ENCODE data around the gene SLC8B1. TPM values are rescaled to one million over a fixed set of nuclear protein-coding genes. Genes with fewer than 3 reads are reported as not detected.

SLC8B1 gene
- total RNA-seq, 1 donor, result 19.5 TPM

DNA sequence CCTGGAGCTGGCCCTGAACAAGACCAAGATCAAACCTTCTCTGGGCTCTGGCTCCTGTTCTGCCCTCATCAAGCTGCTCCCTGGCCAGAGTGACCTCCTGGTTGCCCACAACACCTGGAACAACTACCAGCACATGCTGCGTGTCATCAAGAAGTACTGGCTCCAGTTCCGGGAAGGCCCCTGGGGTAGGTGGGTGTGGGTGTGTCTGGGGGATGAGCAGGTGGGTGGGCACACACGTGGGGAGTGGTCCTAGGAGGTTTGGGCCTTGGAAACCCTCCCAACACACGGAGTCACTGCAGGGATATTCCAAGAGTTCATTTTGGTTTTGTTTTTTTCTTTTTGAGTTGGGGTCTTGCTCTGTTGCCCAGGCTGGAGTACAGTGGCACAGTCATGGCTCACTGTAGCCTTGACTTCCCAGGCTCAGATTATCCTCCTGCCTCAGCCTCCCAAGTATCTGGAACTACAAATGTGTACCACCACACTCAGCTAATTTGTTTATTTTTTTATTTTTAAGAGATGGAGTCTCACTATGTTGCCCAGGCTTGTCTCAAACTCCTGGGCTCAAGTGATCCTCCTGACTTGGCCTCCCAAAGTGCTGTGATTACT lies 40.0 kb upstream of the SLC8B1 start:
- H3K27ac ChIP-seq (ENCODE audit: low read depth, low read length), result no peak overlapping the region
- no peak overlapping the region for H3K4me3 ChIP-seq (ENCODE audit: insufficient read depth, low read length)
- no peak overlapping the region for H2AFZ ChIP-seq (ENCODE audit: low read length)
- no peak for DNase-seq (ENCODE audit: insufficient read length, low spot score, missing footprints)
- H3K36me3 ChIP-seq (ENCODE audit: insufficient read depth, low read length), result peaks cover 32% of the 10 kb centered on the region
- no peaks in the 10 kb centered on the region for H3K9me3 ChIP-seq (ENCODE audit: low read depth, low read length)
- no peaks in the 10 kb centered on the region for H3K27me3 ChIP-seq (ENCODE audit: insufficient read depth, low read length)
- H3K79me2 ChIP-seq (ENCODE audit: insufficient read depth, low read length), result peaks cover 4% of the 10 kb centered on the region
- H3K4me2 ChIP-seq (ENCODE audit: insufficient read depth, low read length), result no peak overlapping the region
- H3K4me1 ChIP-seq (ENCODE audit: insufficient read depth, low read length), result no peaks in the 10 kb centered on the region
- H4K20me1 ChIP-seq (ENCODE audit: insufficient read depth, low read length), result peaks cover 7% of the 10 kb centered on the region
- TF ChIP-seq, protein P1, sequence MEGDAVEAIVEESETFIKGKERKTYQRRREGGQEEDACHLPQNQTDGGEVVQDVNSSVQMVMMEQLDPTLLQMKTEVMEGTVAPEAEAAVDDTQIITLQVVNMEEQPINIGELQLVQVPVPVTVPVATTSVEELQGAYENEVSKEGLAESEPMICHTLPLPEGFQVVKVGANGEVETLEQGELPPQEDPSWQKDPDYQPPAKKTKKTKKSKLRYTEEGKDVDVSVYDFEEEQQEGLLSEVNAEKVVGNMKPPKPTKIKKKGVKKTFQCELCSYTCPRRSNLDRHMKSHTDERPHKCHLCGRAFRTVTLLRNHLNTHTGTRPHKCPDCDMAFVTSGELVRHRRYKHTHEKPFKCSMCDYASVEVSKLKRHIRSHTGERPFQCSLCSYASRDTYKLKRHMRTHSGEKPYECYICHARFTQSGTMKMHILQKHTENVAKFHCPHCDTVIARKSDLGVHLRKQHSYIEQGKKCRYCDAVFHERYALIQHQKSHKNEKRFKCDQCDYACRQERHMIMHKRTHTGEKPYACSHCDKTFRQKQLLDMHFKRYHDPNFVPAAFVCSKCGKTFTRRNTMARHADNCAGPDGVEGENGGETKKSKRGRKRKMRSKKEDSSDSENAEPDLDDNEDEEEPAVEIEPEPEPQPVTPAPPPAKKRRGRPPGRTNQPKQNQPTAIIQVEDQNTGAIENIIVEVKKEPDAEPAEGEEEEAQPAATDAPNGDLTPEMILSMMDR (IDR thresholded peaks at IDR 0.05; ENCODE audit: extremely low read depth, low read depth, low read length), result no peak

DNA sequence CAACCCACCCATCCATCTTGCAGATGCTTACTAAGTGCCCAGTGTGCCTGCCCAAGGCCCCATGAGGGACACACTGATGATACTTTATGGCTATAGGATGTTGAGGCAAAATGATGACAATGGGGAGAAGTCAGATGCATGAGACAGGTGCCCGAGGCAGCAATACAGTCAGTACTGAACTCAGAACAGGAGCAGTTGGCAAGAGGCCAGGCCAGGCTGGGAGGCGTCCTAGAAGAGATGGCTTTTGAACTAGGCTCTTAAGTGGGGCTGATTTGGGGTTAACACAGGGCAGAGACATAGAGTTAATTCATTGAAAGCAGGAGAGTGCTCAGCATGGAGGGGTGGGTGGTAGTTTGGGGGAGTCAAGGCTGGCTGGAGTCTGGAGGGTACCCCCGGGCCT lies 39.1 kb upstream of the SLC8B1 start:
- Histone ChIP-seq H4K20me1 (ENCODE audit: insufficient read depth, low read length) (peaks cover 7% of the 10 kb centered on the region), H3K27me3 (ENCODE audit: insufficient read depth, low read length) (no peaks in the 10 kb centered on the region), H3K36me3 (ENCODE audit: insufficient read depth, low read length) (peaks cover 30% of the 10 kb centered on the region), H2AFZ (ENCODE audit: low read length) (no peak overlapping the region), H3K4me2 (ENCODE audit: insufficient read depth, low read length) (no peak overlapping the region), H3K4me3 (ENCODE audit: insufficient read depth, low read length) (no peak overlapping the region), H3K27ac (ENCODE audit: low read depth, low read length) (no peak overlapping the region), H3K4me1 (ENCODE audit: insufficient read depth, low read length) (no peaks in the 10 kb centered on the region), H3K79me2 (ENCODE audit: insufficient read depth, low read length) (peaks cover 4% of the 10 kb centered on the region), H3K9me3 (ENCODE audit: low read depth, low read length) (no peaks in the 10 kb centered on the region)
- TF ChIP-seq, protein P1 (IDR thresholded peaks at IDR 0.05; ENCODE audit: extremely low read depth, low read depth, low read length), result no peak
- no peak for DNase-seq (ENCODE audit: insufficient read length, low spot score, missing footprints)

DNA sequence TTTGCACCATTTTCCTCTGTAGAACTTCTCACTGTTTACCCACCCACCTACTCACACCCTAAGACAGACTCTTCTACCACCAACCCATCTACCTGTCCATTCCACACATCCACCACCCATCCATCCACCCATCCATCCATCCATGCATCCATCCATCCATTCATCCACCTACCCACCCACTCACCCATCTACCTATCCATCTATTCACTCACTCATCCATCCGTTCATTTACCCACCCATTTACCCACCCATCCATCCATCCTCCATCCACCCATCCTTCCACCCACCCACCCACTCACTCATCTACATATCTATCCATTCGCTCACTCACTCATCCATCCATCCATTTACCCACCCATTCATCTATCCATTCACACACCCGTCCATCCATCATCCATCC lies 38.5 kb upstream of the SLC8B1 start:
- Histone ChIP-seq H3K27ac (ENCODE audit: low read depth, low read length) (no peak overlapping the region), H3K79me2 (ENCODE audit: insufficient read depth, low read length) (peaks cover 8% of the 10 kb centered on the region), H3K4me3 (ENCODE audit: insufficient read depth, low read length) (no peak overlapping the region), H3K4me1 (ENCODE audit: insufficient read depth, low read length) (no peaks in the 10 kb centered on the region), H3K27me3 (ENCODE audit: insufficient read depth, low read length) (no peaks in the 10 kb centered on the region), H3K9me3 (ENCODE audit: low read depth, low read length) (no peaks in the 10 kb centered on the region), H3K36me3 (ENCODE audit: insufficient read depth, low read length) (peaks cover 30% of the 10 kb centered on the region), H4K20me1 (ENCODE audit: insufficient read depth, low read length) (peaks cover 7% of the 10 kb centered on the region), H3K4me2 (ENCODE audit: insufficient read depth, low read length) (no peak overlapping the region), H2AFZ (ENCODE audit: low read length) (no peak overlapping the region)
- TF ChIP-seq, protein P1 (IDR thresholded peaks at IDR 0.05; ENCODE audit: extremely low read depth, low read depth, low read length), result no peak
- DNase-seq (ENCODE audit: insufficient read length, low spot score, missing footprints), result no peak

DNA sequence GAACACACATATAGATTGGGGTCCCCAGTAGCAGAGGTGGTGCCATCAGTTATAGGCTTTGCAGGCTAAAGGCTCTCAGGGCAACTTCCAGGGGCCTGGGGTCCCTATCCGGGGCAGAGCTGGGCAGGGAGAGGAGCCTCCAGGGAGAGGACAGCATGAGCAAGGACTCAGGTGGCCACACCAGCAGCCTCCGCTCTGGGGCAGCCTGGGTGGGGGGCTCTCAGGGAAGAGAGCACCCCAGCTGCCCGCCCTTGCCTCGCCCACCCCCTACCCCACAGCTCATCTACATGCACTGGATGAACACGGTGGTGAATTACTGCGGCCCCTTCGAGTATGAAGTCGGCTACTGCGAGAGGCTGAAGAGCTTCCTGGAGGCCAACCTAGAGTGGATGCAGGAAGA lies 37.5 kb upstream of the SLC8B1 start:
- H3K4me3 ChIP-seq (ENCODE audit: insufficient read depth, low read length), result no peak overlapping the region
- H3K9me3 ChIP-seq (ENCODE audit: low read depth, low read length), result no peaks in the 10 kb centered on the region
- H3K4me2 ChIP-seq (ENCODE audit: insufficient read depth, low read length), result no peak overlapping the region
- H4K20me1 ChIP-seq (ENCODE audit: insufficient read depth, low read length), result peaks cover 7% of the 10 kb centered on the region
- no peaks in the 10 kb centered on the region for H3K4me1 ChIP-seq (ENCODE audit: insufficient read depth, low read length)
- H3K36me3 ChIP-seq (ENCODE audit: insufficient read depth, low read length), result peaks cover 28% of the 10 kb centered on the region
- H2AFZ ChIP-seq (ENCODE audit: low read length), result no peak overlapping the region
- DNase-seq (ENCODE audit: insufficient read length, low spot score, missing footprints), result no peak
- peaks cover 13% of the 10 kb centered on the region for H3K79me2 ChIP-seq (ENCODE audit: insufficient read depth, low read length)
- no peaks in the 10 kb centered on the region for H3K27me3 ChIP-seq (ENCODE audit: insufficient read depth, low read length)
- no peak overlapping the region for H3K27ac ChIP-seq (ENCODE audit: low read depth, low read length)
- TF ChIP-seq, protein P1 (IDR thresholded peaks at IDR 0.05; ENCODE audit: extremely low read depth, low read depth, low read length), result no peak
